Gastrocnemius medialis (tissue), 4 donors: ENCODE measurements around the gene RFT1. TPM values are rescaled to one million over a fixed set of nuclear protein-coding genes. Genes with fewer than 3 reads are reported as not detected.

Experiments
- ATAC-seq, 2 donors: fragments of 150-250 bp; one replicate each; pipeline ENCODE4 v1.9.1; 2016
- DNase-seq, 2 donors: peaks; one replicate each; pipeline ENCODE4 v3.0.0-alpha.2; 2019
- H3K27ac ChIP-seq, 4 donors: fragments of 200-600 bp; sonication (generic); 1 replicate in 1 of 4; 2 replicates in 3 of 4; pipeline ENCODE4 v1.5.1; 2016 to 2018; ENCODE audit warnings: mild to moderate bottlenecking in 2 of 4, moderate library complexity in 1 of 4
- H3K27me3 ChIP-seq, 3 donors: fragments of 200-600 bp; sonication (generic) in 2 of 3; 1 replicate in 1 of 3; 2 replicates in 2 of 3; pipeline versions ENCODE4 v1.5.1 to v1.6.0; 2016 to 2019; ENCODE audit warnings: mild to moderate bottlenecking in 1 of 3, moderate library complexity in 1 of 3
- H3K36me3 ChIP-seq, 2 donors: fragments of 200-600 bp; sonication (generic) in 1 of 2; one replicate each; pipeline ENCODE4 v1.5.1; 2017 to 2018
- H3K4me1 ChIP-seq, 2 donors: fragments of 200-600 bp; sonication (generic) in 1 of 2; one replicate each; pipeline ENCODE4 v1.5.1; 2016 to 2017; ENCODE audit warnings: mild to moderate bottlenecking in 2 of 2
- H3K4me3 ChIP-seq, 4 donors: fragments of 200-600 bp; sonication (generic) in 3 of 4; 1 replicate in 1 of 4; 2 replicates in 3 of 4; pipeline ENCODE4 v1.5.1; 2016 to 2019; ENCODE audit warnings: mild to moderate bottlenecking in 2 of 4
- H3K9me3 ChIP-seq, 3 donors: fragments of 200-600 bp; sonication (generic) in 2 of 3; 1 replicate in 1 of 3; 2 replicates in 2 of 3; pipeline ENCODE4 v1.5.1; 2016 to 2019
- POLR2A ChIP-seq, 2 donors: fragments of 450-650 bp; IDR thresholded peaks; one replicate each; pipeline ENCODE4 v1.6.1; 2017; ENCODE audit warnings: antibody characterized with exemption in 2 of 2, mild to moderate bottlenecking in 2 of 2, moderate library complexity in 2 of 2
- in situ Hi-C, 4 donors: fragments of 200-750 bp; cut with MboI; loops; one replicate each; pipeline versions ENCODE4 v1.15.0 to v1.8.0; 2017; ENCODE audit warnings: low sequenced_read_pairs in 4 of 4
- intact Hi-C: fragments of 100-400 bp; cut with DNase I; formaldehyde crosslinking; loops from one replicate; pipeline ENCODE4 v1.15.1; 2023; ENCODE audit warnings: low total_unique reads
- total RNA-seq, 4 donors: library from RNA; depleted of rRNA; stranded (reverse); fragments of >200 nt; gene quantifications; one replicate each; pipeline versions ENCODE4 v1.1.0 to v1.2.3, GENCODE V29; 2016
- TF ChIP-seq, protein P1 (sequence below), 5 experiments: fragments of 450-650 bp in 3 of 5; fragments of 200-600 bp in 2 of 5; sonication (generic) in 2 of 5; IDR thresholded peaks in 4 of 5; conservative IDR thresholded peaks in 1 of 5; 1 replicate in 4 of 5; 2 replicates in 1 of 5; pipeline ENCODE4 v1.5.1; 2016 to 2019; ENCODE audit warnings: antibody characterized with exemption in 5 of 5, mild to moderate bottlenecking in 3 of 5, moderate library complexity in 3 of 5

The RFT1 gene
- total RNA-seq, 4 donors from 2014 or later, result 2.5 to 5.7 (median 5.2) TPM

DNA sequence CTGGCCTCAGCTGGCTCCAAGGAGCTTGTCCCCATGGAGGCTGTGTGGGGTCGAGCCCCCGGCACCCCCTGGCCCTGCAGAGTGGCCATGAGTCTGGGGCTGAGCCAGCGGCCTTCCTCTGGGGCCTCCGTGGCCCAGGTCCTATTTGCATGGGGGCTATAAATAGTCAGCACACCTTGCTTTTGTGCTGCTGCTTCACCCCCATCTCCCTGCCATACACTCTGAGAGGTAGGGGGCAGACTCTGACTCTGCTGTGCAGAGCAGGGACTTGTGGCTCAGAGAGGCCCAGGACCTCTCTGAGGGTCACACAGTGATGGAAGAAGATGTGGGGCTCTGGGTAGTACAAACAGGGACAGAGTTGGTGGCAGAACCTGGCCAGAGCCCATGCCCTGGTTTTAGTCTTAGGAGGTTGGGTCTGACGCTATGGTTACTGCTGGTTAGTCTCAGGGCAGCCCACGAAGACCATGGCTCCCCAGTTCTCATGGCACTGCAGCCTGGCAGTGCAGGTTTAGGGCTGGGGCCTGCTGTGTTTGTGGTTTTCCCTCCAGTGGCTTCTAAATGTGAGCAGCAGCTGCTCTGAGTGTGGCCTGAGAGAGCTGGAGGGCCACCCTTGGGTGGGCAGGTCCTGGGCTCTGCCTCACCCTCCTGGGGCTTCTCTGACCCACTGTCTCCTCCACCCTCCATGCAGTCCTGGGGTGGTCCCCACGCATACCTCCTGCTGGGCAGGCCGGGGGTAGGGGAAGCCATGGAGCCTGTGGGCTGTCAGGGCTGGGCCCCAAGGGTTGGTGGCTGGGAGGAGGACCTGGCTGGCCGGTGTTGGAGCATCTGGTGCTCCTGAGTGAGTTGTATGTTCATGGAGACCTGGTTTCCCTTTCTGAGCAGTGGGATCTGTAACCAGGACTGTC is 44.4 kb upstream of the RFT1 start:
- Histone ChIP-seq H3K9me3 (no peaks in the 10 kb centered on the region), H3K4me3 (no peak overlapping the region), H3K27ac (no peak overlapping the region), H3K4me1 (no peaks in the 10 kb centered on the region), H3K27me3 (no peaks in the 10 kb centered on the region), H3K36me3 (no peaks in the 10 kb centered on the region)
- TF ChIP-seq POLR2A (IDR thresholded peaks at IDR 0.05), result no peak
- TF ChIP-seq, protein P1, sequence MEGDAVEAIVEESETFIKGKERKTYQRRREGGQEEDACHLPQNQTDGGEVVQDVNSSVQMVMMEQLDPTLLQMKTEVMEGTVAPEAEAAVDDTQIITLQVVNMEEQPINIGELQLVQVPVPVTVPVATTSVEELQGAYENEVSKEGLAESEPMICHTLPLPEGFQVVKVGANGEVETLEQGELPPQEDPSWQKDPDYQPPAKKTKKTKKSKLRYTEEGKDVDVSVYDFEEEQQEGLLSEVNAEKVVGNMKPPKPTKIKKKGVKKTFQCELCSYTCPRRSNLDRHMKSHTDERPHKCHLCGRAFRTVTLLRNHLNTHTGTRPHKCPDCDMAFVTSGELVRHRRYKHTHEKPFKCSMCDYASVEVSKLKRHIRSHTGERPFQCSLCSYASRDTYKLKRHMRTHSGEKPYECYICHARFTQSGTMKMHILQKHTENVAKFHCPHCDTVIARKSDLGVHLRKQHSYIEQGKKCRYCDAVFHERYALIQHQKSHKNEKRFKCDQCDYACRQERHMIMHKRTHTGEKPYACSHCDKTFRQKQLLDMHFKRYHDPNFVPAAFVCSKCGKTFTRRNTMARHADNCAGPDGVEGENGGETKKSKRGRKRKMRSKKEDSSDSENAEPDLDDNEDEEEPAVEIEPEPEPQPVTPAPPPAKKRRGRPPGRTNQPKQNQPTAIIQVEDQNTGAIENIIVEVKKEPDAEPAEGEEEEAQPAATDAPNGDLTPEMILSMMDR (IDR thresholded peaks at IDR 0.05 in 4 of 5, conservative IDR thresholded peaks at IDR 0.05 in 1 of 5), result no peak
- ATAC-seq (no peak), DNase-seq (no peak)
- intact Hi-C loops (no loop called here), in situ Hi-C loops (no loop called here)

DNA sequence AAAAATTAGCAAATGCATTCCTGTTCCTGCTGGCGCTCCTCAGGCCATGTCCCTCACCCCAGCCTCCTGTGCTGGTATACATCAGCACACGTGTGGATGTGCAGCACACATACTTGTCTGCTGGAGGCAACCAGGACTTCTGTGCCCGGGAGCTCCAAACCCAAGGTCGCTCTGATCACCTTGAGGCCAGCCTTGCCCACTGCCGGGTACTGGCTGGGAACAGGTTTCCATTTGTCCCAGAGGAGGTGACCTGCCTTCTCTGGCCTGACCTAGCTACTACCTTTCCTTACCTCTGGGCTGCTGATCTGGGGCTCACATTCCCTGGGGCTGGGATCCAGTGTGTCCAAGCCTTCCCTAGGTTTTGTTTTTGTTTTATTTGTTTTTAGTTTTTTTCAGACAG is 42.9 kb upstream of the RFT1 start:
- DNase-seq, result no peak
- no peak for TF ChIP-seq POLR2A (IDR thresholded peaks at IDR 0.05)
- TF ChIP-seq, protein P1 (IDR thresholded peaks at IDR 0.05 in 4 of 5, conservative IDR thresholded peaks at IDR 0.05 in 1 of 5), result no peak
- Histone ChIP-seq H3K4me3 (no peak overlapping the region), H3K27me3 (no peaks in the 10 kb centered on the region), H3K4me1 (no peaks in the 10 kb centered on the region), H3K36me3 (no peaks in the 10 kb centered on the region), H3K9me3 (no peaks in the 10 kb centered on the region), H3K27ac (no peak overlapping the region)
- intact Hi-C loops (no loop called here), in situ Hi-C loops (no loop called here)
- ATAC-seq, result no peak

DNA sequence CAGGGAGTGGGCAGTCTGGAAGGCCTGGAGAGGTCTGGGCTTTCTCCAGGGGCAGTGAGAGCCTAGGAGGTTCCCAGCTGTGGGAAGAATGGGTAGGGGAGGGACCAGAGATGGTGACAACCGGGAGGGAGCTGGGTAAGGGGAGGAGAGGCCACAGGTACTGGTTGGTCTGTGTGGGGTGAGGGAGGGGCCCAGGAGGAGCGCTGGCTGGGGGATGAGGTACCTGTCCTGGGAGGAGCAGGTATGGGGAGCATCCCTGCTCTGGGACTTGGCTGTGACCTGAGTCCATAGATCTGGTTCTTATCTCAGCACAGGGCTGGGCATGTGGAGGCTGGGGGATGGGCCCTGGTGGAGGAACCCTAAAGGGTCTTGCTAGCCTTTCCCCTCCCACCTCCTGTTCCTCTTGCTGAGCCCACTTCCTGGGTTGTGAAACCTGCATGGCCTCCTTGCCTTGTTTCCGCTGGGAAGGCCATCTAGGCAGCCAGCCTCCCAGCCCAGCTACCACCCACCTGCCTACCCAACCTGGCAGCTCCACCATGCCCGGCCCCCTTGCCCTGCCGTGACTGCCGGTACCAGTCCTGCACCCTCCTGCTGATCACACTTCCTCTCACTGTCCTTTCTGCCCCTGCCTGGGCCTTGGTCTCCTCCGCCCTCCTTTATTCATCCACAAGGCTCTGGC is 41.7 kb upstream of the RFT1 start:
- intact Hi-C loops, result no loop called here
- TF ChIP-seq POLR2A (IDR thresholded peaks at IDR 0.05), result no peak
- TF ChIP-seq, protein P1 (IDR thresholded peaks at IDR 0.05 in 4 of 5, conservative IDR thresholded peaks at IDR 0.05 in 1 of 5), result no peak
- in situ Hi-C loops, result no loop called here
- Histone ChIP-seq H3K9me3 (no peaks in the 10 kb centered on the region), H3K4me1 (peaks cover 0 to 2% of the 10 kb centered on the region in 2 donors), H3K4me3 (no peak overlapping the region), H3K27ac (no peak overlapping the region), H3K36me3 (no peaks in the 10 kb centered on the region), H3K27me3 (no peaks in the 10 kb centered on the region)
- ATAC-seq, result no peak
- no peak for DNase-seq

DNA sequence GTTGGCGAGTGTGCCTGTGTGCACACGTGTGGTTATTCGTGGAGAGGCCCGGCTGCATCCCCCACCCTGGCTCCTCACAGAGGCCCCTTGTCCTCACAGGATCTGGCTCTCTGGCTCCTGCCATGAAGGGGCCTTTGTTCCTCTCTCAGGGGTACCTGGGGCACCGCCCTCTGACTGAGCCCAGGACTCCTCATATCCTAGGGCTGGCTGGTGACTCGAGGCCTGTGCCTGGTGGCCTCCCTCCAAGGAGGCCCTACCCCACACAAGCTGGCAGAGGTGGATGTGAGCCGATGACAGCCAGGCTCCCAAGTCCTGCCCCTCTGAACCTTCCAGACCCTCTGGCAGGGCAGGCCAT is 40.8 kb upstream of the RFT1 start:
- intact Hi-C loops, result no loop called here
- peaks cover 0 to 6% of the 10 kb centered on the region in 2 donors for H3K4me1 ChIP-seq
- no peak for ATAC-seq

More for the DNA sequence above, 40.8 kb upstream of the RFT1 start:
- Histone ChIP-seq H3K27ac (no peak overlapping the region), H3K36me3 (no peaks in the 10 kb centered on the region), H3K4me3 (no peak overlapping the region), H3K9me3 (no peaks in the 10 kb centered on the region), H3K27me3 (no peaks in the 10 kb centered on the region)
- in situ Hi-C loops, result no loop called here
- no peak for TF ChIP-seq POLR2A (IDR thresholded peaks at IDR 0.05)
- TF ChIP-seq, protein P1 (IDR thresholded peaks at IDR 0.05 in 4 of 5, conservative IDR thresholded peaks at IDR 0.05 in 1 of 5), result no peak
- DNase-seq, result no peak
